ENCODE data around the gene TYW1. TPM values are rescaled to one million over a fixed set of nuclear protein-coding genes. Genes with fewer than 3 reads are reported as not detected.
"Not testable (repeated sequence)": the region's sequence is repeated elsewhere in the genome, so short reads cannot be mapped to it uniquely, and the experiment has no call there.

TYW1 gene
- total RNA-seq, 1 donor from 2014 or later: 22.7 TPM

DNA sequence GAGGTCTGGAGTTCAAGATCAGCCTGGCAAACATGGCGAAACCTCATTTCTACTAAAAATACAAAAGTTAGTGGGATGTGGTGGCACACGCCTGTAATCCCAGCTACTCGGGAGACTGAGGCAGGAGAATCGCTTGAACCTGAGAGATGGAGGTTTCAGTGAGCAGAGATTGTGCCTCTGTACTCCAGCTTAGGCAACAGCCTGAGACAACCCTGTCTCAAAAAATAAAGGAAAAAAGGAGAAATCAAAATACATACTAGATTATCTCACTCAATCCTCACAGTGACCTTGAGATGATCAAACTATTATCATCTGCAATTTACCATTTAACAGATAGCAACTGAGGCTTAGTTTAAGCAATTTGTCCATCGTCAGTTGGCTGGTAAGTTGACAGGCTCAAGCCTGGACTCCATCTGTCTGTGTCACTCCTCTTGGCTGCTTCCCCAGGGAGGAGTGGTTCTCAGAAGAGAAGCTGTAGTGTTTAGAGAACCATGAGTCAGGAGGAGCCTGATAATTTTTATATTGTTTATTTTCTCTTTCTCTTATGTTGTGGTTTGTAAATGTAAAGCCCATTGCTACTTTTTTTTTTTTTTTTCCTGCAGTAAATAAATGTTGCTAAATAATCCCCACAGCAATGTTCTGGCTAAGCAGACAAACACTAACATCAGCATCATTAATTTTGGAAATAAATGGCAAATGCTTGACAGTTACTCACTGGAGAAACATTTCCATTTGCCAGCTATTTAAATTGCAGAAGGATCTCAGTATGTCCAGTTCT lies 46.3 kb downstream of the TYW1 start:
- intact Hi-C loops (cut with micrococcal nuclease): loop anchor here (5.0 kb wide), 1 partner anchor 259 kb away; no protein-coding TSS in a partner anchor

DNA sequence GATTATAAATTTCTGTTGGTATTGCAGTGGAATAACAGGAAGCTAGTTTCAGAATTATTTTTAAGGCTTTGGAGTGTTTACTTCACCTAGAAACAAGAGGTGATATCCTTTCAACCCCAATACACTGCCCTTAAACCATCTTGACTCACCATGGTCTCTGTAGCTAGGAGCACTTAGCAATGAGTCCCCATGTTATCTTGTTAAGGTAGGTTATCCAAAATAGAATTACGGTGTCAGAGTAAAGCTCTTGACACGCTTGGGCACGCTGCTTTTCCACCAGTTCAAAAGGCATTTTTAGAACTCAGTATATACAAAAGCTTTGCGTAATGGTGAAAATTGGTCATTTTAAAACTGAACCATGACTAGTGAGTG lies 46.9 kb downstream of the TYW1 start:
- intact Hi-C loops (cut with micrococcal nuclease): loop anchor here (5.0 kb wide), 1 partner anchor 259 kb away; no protein-coding TSS in a partner anchor

DNA sequence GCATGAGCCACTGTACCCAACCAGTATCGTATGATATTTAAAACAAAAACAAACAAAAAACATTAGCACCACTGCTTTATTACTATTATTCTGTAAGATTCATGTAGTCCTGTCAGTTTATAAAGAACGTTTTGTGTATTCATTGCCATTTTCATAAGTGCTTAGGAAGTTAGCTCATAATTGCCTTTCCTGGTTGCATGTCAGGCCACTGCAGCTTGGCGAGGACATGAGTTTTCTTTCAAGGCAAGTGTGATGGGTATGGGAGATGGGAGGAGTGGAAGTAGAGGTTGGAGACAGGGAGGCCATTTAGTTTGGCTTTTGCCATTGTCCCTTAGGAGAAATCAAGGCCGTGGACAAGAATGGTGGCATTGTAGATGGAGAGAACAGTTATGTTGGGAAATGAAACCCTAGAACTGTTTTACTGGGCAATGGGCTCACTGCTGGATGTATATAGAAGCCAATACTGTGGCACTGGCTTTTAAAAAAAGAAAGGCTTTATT lies 48.9 kb downstream of the TYW1 start:
- intact Hi-C loops (cut with micrococcal nuclease): no loop called here

DNA sequence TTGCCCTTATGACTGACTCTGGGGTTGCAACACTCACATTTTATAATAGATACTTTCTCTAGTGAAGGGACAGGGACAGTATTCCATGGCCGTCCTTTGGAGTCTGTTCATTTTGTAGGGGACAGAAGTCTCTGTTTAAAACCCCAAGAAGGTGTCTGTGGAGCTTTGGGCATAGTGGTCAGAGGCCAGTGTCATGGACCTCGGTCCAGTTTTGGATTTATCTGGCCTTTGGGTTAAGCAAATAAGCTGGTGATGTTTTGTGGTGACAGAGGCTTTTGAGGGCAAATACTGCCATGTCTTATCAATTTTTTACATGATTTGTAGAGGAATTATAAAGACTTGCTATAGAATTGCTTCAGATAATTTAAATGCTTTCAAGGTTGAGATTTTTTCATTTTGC lies 50.2 kb downstream of the TYW1 start:
- intact Hi-C loops (cut with micrococcal nuclease): not testable (repeated sequence)

DNA sequence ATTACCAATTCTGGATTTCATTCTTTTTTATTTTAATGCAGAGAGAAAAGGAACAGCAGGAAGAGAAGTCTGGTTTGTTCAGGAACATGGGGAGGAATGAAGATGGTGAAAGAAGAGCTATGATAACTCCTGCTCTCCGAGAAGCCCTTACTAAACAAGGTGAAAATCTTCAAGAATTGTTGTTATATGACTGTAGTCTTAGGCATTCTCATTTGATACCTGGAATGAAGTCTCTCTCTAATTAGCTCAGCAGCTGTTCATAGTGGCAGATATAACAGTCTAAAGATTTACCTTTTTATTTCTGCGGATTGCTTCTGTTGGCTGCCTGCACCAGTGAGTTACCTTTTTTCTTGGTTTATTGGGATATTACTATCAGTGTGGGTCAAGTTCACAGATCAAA lies 53.3 kb downstream of the TYW1 start:
- intact Hi-C loops (cut with micrococcal nuclease): not testable (repeated sequence)

DNA sequence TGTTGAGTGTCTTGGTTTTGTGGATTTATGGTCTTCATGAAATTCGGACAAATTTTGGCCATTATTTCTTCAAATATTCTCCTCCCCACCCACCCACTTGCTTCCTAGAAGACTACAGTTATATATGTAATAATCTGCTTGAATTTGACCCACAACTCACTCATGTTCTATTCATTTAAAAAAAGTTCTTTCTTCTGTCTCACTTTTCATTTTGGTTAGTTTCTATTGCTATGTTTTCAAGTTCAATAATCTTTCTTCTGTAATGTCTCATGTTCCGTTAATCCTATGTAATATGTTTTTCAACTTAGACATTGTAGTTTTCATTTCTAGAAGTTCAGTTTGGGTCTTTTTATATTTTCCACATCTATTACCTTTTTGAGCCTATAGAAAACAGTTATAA lies 55.5 kb downstream of the TYW1 start:
- intact Hi-C loops (cut with micrococcal nuclease): not testable (repeated sequence)

DNA sequence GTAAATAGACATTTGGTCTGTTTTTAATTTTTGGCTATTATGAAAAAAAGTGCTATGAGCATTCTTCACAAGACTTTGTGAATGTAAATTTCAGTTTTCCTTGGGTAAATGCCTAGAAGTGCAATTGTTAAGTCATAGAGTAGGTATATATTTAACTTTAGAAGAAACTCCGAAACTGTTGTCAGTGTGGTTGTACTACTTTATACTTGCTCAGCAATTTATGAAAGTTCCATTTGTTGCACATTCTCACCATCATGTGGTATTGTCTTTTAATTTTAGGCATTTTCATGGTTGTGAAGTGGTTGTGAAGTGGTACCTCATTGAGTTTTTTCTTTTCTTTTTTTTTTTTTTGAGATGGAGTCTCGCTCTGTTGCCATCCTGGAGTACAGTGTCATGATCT lies 60.0 kb downstream of the TYW1 start:
- intact Hi-C loops (cut with micrococcal nuclease): no loop called here

DNA sequence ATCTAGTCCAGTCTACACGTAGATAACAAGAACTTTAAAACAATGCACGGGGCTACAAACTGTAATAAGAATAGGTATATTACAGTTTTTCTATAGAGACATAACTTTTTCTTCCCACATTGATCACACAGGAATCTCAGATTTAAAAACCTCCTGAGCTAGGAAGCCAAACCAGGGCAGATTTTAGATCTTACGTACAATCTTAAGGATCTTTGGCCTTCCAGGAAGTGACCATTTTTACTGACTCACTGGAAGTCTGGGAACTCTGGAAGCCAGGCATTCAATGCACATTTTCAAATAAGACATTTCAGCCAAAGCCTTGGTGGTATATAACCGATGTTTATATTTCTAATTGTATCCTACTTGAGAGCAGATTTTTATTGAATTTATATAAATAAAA lies 64.7 kb downstream of the TYW1 start:
- intact Hi-C loops (cut with micrococcal nuclease): not testable (repeated sequence)

DNA sequence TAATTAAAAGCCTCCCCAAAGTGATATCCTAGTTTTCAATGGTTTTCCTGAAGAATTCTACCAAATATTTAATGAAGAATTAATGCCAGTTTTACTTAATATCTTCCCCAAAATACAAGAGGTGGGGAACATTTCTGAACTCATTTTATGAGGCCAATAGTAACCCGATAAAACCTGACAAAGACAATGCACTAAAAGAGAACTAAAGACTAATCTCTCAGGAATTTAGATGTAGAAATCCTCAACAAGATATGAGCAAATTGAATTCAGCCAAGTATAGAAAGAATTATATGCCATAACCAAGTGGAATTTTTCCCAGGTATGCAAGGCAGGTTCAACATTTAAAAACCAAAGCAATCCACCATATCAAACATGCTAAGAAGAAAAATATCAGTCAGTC lies 66.2 kb downstream of the TYW1 start:
- intact Hi-C loops (cut with micrococcal nuclease): not testable (repeated sequence)

DNA sequence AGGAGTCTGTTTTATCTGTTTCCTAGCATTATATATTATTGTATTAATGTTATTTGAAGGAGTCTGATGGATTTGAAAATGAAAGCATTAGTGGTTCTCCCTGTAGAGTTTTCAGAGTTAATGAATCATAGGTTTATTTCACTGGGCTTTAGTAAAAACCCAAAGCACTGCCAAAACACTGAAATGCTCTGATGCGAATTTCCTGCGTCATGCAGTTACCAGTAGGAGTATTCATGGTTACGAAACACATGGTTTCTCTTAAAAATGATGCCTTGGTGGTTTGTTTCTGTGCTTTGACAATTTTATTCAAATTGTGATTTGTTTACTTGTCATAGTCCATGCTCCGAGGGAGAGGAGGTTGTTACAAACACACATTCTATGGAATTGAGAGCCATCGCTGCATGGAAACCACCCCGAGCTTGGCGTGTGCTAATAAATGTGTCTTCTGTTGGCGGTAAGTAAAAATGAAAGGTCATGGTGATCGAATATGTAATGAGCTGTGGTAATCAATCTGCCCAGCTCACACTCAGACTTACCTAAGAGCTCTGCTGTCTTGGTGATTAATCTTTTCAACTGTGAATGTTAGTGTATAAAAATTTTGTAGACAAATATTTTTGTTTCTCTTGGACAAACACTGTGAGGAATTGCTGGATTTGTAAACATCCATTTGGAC lies 70.5 kb downstream of the TYW1 start:
- intact Hi-C loops (cut with micrococcal nuclease): not testable (repeated sequence)

DNA sequence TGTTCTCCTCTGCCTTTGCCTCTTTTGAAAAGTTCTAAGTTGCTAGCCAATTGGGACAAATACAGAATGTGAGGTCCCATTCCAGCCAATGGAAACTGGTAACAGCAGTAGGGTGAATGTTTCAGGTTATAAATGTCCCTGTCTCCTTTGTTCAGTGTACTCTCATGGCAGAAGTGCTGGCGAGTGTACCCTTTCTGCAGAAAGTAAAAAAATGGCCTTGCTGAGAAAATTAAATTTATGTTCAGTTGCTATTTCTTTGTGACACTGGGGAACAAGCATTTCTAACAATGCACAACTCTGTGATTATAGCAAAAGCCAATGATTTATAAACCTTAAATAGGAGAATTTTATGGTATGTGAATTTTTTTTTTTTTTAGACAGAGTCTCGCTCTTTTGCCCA lies 79.5 kb downstream of the TYW1 start:
- intact Hi-C loops (cut with micrococcal nuclease): not testable (repeated sequence)

DNA sequence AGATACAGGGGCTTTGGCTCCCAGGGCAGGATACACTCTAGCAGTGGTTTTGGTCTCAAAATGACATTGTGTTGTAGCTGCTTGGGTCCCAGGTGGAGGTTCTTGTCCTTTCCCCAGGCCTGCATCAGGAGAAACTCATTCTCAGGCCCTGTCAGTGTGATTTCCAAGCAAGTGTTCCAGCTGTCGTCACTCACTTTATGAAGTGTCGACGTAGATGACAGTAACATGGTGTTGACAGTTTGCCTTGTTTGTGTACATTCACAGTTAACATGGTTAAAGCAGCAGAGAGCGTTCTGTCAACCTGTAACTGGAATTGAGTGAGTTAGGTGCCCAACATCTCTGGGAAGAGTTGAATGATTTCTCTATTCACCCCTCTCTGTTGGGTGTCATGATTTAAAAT lies 86.2 kb downstream of the TYW1 start:
- intact Hi-C loops (cut with micrococcal nuclease): not testable (repeated sequence)

DNA sequence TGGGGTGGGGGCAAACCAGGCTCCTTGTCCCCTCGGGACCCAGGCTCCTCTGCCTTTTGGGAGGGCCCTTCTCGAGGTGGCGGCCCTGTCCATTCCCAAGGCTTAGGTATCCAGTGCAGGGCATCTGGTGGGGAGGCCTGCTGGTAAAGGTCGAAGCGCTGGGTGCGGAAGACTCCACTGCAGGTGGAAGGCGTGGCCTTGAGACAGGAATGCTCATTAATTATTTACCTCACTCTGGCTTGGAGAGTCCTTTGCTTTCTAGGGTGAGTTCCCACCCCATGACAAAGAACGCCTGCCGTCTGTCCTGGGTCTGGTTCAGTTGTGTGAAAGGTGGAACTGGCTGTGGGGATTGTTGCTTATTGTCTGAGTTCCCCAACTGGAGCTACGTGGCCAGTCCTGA lies 92.6 kb downstream of the TYW1 start:
- intact Hi-C loops (cut with micrococcal nuclease): not testable (repeated sequence)

DNA sequence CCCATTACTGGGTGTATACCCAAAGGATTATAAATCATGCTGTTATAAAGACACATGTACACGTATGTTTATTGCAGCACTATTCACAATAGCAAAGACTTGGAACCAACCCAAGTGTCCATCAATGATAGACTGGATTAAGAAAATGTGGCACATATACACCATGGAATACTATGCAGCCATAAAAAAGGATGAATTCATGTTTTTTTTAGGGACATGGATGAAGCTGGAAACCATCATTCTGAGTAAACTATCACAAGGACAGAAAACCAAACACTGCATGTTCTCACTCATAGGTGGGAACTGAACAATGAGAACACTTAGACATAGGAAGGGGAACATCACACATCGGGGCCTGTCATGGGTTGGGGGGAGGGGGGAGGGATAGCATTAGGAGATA lies 94.4 kb downstream of the TYW1 start:
- intact Hi-C loops (cut with micrococcal nuclease): not testable (repeated sequence)

DNA sequence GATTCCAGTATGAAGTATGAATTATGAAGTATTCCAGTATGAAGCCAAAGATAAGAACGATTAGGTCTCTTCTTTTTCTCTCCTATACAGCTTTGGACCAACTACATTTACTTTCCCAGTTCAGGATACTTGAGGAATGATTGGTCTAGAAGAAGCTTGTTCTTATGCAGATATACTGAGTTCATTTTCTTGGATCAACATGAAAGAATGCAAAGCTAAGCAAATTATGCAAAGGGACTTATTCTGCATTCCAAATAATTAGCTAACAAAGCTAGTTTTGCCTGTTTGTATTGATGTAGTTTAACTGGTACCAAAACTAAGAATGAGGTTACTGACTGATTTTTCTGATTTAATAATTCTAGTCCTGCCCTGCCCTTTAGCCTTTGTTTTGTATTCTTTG lies 101.4 kb downstream of the TYW1 start:
- intact Hi-C loops (cut with micrococcal nuclease): not testable (repeated sequence)

DNA sequence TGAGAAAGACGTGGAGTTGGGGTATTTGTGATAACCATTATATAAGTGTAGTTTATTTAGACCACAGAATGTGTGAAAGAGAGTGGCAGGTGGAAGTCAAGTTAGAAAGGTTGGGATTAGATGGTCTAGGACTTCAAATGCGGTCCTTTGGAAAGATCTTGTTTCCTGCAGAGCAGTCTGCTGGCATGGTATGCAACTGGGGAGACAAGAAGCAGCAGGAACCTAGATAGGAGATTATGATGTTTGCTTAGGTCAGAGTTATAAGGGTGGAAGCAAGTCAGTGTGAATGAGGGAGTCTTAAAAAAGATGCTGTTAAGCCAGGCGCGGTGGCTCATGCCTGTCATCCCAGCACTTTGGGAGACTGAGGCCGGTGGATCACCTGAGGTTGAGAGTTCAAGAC lies 102.8 kb downstream of the TYW1 start:
- intact Hi-C loops (cut with micrococcal nuclease): not testable (repeated sequence)

DNA sequence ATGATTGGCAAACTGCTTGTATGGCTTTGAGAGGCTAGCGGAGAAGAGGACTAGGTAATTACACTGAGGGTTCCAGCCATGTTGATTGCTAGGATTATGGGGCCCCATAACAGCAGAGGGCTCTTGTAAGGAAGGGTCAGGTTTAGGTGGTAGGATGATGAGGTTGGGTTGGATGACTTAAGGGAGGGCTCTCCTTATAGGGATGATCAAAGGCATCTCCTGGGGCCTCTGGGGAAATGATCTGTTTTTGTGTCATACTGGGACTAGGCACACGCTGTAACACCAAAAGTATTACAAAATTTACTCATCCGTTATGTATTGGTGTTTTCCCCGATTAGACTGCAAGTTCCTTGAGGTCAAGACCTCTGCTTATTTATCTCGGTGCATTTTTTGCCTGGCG lies 103.4 kb downstream of the TYW1 start:
- intact Hi-C loops (cut with micrococcal nuclease): not testable (repeated sequence)

DNA sequence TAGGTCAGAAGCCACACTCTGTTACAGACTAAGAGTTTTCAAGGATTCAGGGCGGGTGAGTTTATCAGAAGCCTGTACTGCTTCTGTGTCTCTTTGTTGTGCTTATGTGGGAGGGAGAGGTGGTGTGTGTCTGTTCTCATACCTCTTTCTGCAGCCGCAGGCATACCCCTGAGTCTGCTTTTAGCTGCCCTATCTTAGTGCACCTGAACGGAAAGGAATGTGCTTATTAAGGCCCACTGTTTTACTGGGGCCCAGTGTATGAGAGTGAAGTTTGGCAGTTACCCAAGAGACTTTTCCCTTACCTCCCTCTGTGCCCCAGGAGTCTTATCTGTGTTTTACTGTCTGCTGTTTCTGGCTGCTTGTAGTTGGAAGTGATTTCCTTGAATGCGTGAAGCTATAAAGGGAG lies 104.3 kb downstream of the TYW1 start:
- intact Hi-C loops (cut with micrococcal nuclease): no loop called here

DNA sequence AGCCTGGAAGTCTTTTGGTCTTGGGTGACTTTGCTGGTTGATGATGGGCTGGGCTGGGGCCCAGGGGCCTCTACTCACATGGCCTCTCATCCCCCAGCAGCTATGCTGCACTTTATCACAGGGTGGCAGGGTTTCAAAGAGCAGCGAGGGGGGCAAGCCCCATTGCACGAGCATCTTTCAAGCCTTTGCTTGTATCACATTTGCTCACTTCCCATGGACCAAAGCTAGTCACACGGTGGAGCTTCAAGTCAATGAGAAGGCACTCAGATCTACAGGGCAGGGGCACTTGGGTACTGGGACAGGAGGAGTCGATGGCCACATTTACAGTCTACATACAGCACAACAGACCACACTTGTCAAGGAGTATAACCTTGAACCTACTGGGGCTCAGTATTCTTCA lies 108.3 kb downstream of the TYW1 start:
- intact Hi-C loops (cut with micrococcal nuclease): not testable (repeated sequence)

DNA sequence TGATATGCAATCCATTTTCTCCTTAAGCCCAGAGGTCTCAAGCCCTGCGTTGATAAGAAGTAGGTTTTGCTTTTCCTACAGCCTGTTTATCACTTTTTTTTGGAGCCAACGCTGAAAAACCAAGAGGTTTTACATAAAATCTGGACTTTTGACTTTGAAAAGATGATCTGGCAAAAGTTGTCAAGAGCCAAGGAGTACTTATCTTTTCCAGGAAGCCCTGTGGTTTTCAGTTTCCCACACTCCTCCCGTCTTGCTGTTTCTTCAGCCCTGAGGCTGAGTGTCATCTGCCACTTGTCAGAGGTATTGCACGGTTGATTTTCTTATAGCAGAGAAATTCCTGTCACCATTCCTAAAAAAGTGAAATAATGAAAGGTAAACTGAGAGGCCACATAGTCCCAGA lies 108.7 kb downstream of the TYW1 start:
- intact Hi-C loops (cut with micrococcal nuclease): no loop called here

DNA sequence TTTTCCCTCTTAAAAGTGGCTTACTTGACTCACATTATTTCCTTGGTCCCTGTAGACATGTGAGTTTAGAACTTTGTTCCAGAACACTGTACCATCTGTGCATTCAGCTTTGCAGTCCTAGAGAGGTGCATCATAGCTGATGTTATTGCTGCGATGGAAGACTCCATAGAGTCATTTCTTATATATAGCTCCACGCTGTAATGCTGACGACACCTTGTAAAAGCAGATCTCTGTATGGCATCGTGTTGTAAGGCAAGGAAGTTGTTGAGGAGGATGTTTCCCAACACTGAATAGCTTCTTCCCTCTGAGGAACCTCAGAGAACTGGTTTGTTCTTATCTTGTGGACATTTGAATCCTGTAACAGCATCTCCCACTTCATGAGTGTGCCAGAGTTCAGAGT lies 109.6 kb downstream of the TYW1 start:
- intact Hi-C loops (cut with micrococcal nuclease): not testable (repeated sequence)

DNA sequence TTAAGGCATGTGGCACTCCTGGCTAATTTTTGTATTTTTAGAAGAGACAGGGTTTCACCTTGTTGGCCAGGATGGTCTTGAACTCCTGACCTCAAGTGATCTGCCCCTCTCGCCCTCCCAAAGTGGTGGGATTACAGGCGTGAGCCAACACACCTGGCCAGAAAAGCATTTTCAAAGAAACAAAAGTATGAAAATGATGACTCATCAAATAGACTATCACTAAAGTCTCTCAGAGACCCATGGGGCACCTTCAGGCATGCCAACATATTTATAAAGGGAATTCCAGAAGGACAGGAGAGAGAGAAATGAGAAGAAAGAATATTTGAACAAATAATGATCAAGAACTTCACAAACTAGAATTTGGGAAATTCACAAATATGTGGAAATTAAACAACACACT lies 114.7 kb downstream of the TYW1 start:
- intact Hi-C loops (cut with micrococcal nuclease): not testable (repeated sequence)

All from T-helper 1 cell treated with Interleukin-12 subunit alpha and Interleukin-12 subunit beta and Interleukin-4 antibody, amounts not matched to agents 30 ng/mL and 1 ng/mL, for 36 hours (primary cell).